ENCODE results near the gene ARID1B. TPM values are rescaled to one million over a fixed set of nuclear protein-coding genes. Genes with fewer than 3 reads are reported as not detected.

Gene ARID1B
- total RNA-seq, 1 experiment from 2014 or later, result 35.6 TPM

- H3K4me2 ChIP-seq (ENCODE audit: low read length), result no peak overlapping the region
- RAD21 ChIA-PET (ENCODE audit: low non-redundant PET in 1 of 2, low total read pairs in 2 of 2, uncharacterized antibody in 2 of 2, unreplicated experiment in 2 of 2), result no interaction called here
- no peaks in the 10 kb centered on the region for H3K27me3 ChIP-seq (ENCODE audit: insufficient read depth, low read length)
- H3K4me1 ChIP-seq (ENCODE audit: control insufficient read depth in 1 of 2, insufficient read depth in 2 of 2, low read length in 2 of 2), result no peaks in the 10 kb centered on the region
- no peaks in the 10 kb centered on the region for H3K79me2 ChIP-seq (ENCODE audit: insufficient read depth, low read length)
- H3K9me3 ChIP-seq (ENCODE audit: control insufficient read depth in 1 of 2, insufficient read depth in 1 of 2, low read depth in 1 of 2, low read length in 2 of 2), result no peaks in the 10 kb centered on the region
- TF ChIP-seq ZFX (IDR thresholded peaks at IDR 0.05) (no peak), TCF7L2 (IDR thresholded peaks at IDR 0.05; ENCODE audit: borderline replicate concordance, extremely low read depth, insufficient read depth, insufficient read length) (no peak), SP1 (IDR thresholded peaks at IDR 0.05; ENCODE audit: low read depth) (no peak), SIN3A (IDR thresholded peaks at IDR 0.05; ENCODE audit: low read depth) (no peak), CBX3 (IDR thresholded peaks at IDR 0.05; ENCODE audit: low read depth) (no peak), RAD21 (IDR thresholded peaks at IDR 0.05; ENCODE audit: low read depth) (no peak), ZBTB33 (IDR thresholded peaks at IDR 0.05; ENCODE audit: extremely low read depth, insufficient replicate concordance, low read length) (no peak), ZNF274 (IDR thresholded peaks at IDR 0.05; ENCODE audit: low read depth, low read length) (no peak), POLR2A (IDR thresholded peaks at IDR 0.05; ENCODE audit: borderline replicate concordance, extremely low read depth, insufficient read depth, insufficient read length) (no peak), JUND (IDR thresholded peaks at IDR 0.05) (no peak), ELF1 (IDR thresholded peaks at IDR 0.05; ENCODE audit: borderline replicate concordance, low read depth) (no peak), MAX (IDR thresholded peaks at IDR 0.05) (no peak), EZH2 (IDR thresholded peaks at IDR 0.05) (no peak), EGR1 (IDR thresholded peaks at IDR 0.05; ENCODE audit: low read depth) (no peak), FOSL1 (IDR thresholded peaks at IDR 0.05; ENCODE audit: low read depth) (no peak), YY1 (IDR thresholded peaks at IDR 0.05; ENCODE audit: extremely low read depth, insufficient replicate concordance, low read depth, low read length) (no peak), REST (IDR thresholded peaks at IDR 0.05; ENCODE audit: low read depth) (no peak), EZH2phosphoT487 (IDR thresholded peaks at IDR 0.05; ENCODE audit: borderline replicate concordance) (no peak), SRF (IDR thresholded peaks at IDR 0.05; ENCODE audit: low read depth) (no peak), ATF3 (IDR thresholded peaks at IDR 0.05) (no peak)
- H3K4me3 ChIP-seq (replicated peaks in 1 of 2; ENCODE audit: low read depth in 1 of 2, low read length in 2 of 2), result no peak overlapping the region
- POLR2A ChIA-PET, result no interaction called here
- H3K9me2 ChIP-seq (ENCODE audit: insufficient read depth), result no peaks in the 10 kb centered on the region
- H4K20me1 ChIP-seq (ENCODE audit: insufficient read depth), result no peaks in the 10 kb centered on the region
- BruUV-seq (replicated peaks), result no TSS peak
- DNase-seq (ENCODE audit: low read depth, low spot score) (no peak), ATAC-seq (no peak)
- CTCF ChIA-PET, result no interaction called here
- H3K9ac ChIP-seq (ENCODE audit: low read length), result no peak overlapping the region
- intact Hi-C loops (cut with micrococcal nuclease), result no loop called here
- H3K27ac ChIP-seq (ENCODE audit: low read depth, low read length), result no peak overlapping the region
- no peak overlapping the region for H2AFZ ChIP-seq (ENCODE audit: low read depth, low read length, poor library complexity, severe bottlenecking)
- H3K36me3 ChIP-seq (ENCODE audit: control insufficient read depth in 1 of 2, insufficient read depth in 2 of 2, low read length in 2 of 2), result no peaks in the 10 kb centered on the region
Observed at GRCh38 chr6:157213426-157213825, 436.2 kb downstream of the ARID1B start.
